Right lobe of liver (tissue), 4 donors: Measurements from ENCODE around the gene PIK3CB.

Source experiments
- POLR2A ChIP-seq: fragments of 450-650 bp; IDR thresholded peaks from one replicate; pipeline ENCODE4 v1.6.1; 2017; ENCODE audit warnings: antibody characterized with exemption, mild to moderate bottlenecking
- TF ChIP-seq, protein P1 (sequence below), 4 donors: fragments of 200-600 bp in 3 of 4; fragments of 450-650 bp in 1 of 4; IDR thresholded peaks; one replicate each; pipeline versions ENCODE4 v1.5.1 to v1.8.0; 2016 to 2022; ENCODE audit warnings: antibody characterized with exemption in 4 of 4, mild to moderate bottlenecking in 2 of 4
- donor health status: DM: no; HTN: no; CAD: no.
- donor health status: DM: no; HTN: no; CAD: no.
- donor health status: DM: no; HTN: yes; CAD: no.

DNA sequence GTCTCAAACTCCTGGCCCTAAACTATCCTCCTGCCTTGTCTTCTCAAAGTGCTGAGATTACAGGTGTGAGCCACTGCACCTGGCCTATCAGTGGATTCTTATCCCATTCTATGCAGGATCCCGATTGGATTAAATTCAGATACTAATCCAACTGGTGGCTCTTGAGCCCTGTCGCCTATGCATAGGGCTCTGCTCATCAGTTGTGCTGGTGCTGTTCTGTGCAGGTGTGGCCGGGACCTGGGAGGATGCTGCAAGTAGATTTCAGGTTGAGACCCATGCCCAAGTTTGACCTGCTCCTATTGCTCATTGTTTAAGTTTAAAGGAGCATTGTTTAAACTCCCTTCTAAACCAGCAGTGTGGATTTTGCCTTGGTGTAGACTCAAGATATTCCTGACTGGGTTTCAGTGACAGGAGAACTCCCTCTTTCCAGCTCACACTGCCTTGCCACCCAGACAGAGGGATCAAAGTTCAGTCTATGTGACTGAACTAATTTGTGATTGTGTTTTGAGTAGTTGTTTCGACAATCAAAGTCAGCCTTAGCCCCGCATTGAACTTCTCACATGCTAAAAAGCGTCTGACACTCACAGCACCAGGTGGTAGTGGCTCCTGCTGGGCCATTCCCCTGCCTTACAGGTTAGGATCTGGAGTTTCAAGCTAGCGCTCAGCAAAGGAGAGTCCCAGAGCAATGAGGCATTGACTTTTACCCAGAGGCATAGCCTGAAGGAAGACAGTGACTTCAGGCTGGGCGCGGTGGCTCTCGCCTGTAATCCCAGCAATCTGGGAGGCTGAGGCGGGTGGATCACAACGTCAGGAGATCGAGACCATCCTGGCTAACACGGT, 45.0 kb upstream of the PIK3CB start:
- TF ChIP-seq, protein P1, sequence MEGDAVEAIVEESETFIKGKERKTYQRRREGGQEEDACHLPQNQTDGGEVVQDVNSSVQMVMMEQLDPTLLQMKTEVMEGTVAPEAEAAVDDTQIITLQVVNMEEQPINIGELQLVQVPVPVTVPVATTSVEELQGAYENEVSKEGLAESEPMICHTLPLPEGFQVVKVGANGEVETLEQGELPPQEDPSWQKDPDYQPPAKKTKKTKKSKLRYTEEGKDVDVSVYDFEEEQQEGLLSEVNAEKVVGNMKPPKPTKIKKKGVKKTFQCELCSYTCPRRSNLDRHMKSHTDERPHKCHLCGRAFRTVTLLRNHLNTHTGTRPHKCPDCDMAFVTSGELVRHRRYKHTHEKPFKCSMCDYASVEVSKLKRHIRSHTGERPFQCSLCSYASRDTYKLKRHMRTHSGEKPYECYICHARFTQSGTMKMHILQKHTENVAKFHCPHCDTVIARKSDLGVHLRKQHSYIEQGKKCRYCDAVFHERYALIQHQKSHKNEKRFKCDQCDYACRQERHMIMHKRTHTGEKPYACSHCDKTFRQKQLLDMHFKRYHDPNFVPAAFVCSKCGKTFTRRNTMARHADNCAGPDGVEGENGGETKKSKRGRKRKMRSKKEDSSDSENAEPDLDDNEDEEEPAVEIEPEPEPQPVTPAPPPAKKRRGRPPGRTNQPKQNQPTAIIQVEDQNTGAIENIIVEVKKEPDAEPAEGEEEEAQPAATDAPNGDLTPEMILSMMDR (IDR thresholded peaks at IDR 0.05): no peak
- no peak for TF ChIP-seq POLR2A
